ENCODE measurements around the gene LTO1. TPM values are rescaled to one million over a fixed set of nuclear protein-coding genes. Genes with fewer than 3 reads are reported as not detected.

Gene LTO1
- total and polyA plus RNA-seq, 2 of the 13 experiments (the other 11 are each of a cell fraction or from before 2014, with no cell fraction given): 11.8 to 15.0 TPM

- peak; percentile 65; the same call in 1 of the 2 replicates for TF ChIP-seq ZNF580 (CRISPR knock-in tag; IDR thresholded peaks at IDR 0.05; ENCODE audit: borderline replicate concordance, low read depth)
- no peak for TF ChIP-seq CENPX (CRISPR knock-in tag; IDR thresholded peaks at IDR 0.05)
- no peak for TF ChIP-seq XBP1 (CRISPR knock-in tag; IDR thresholded peaks at IDR 0.05)
- no peak for TF ChIP-seq PRDM4 (CRISPR knock-in tag; IDR thresholded peaks at IDR 0.05; ENCODE audit: borderline replicate concordance)
- TF ChIP-seq IKZF5 (CRISPR knock-in tag; IDR thresholded peaks at IDR 0.05): peak; percentile 51; the same call in 1 of the 2 replicates
- no peak for TF ChIP-seq LRRFIP1 (CRISPR knock-in tag; conservative IDR thresholded peaks at IDR 0.05)
- no peak; the same call in 1 of the 2 replicates for TF ChIP-seq DMAP1 (CRISPR knock-in tag; IDR thresholded peaks at IDR 0.05)
- TF ChIP-seq CHD2 (IDR thresholded peaks at IDR 0.05; ENCODE audit: low read depth, low read length): no peak
- no peak for TF ChIP-seq PLRG1 (conservative IDR thresholded peaks at IDR 0.05)
- no peak for TF ChIP-seq AKNA (CRISPR knock-in tag; IDR thresholded peaks at IDR 0.05; ENCODE audit: borderline replicate concordance)
- no peak for TF ChIP-seq PLSCR1 (CRISPR knock-in tag; IDR thresholded peaks at IDR 0.05; ENCODE audit: borderline replicate concordance)
- TF ChIP-seq SKIL (CRISPR knock-in tag; IDR thresholded peaks at IDR 0.05; ENCODE audit: borderline replicate concordance): no peak
Observed at GRCh38 chr11:69638941-69639681, 36.0 kb downstream of the LTO1 start (continued).

Data from HepG2 (cell line).